ENCODE results near the gene RITA1.

RITA1 gene

GRCh38 chr12:113214895-113215400 lies 29.4 kb downstream of the RITA1 start:
- Histone ChIP-seq H3K9me3 (ENCODE audit: control insufficient read depth, low read length) (no peaks in the 10 kb centered on the region), H2AFZ (no peak overlapping the region), H3K27ac (no peak overlapping the region), H3K4me1 (peaks cover 8% of the 10 kb centered on the region), H3K36me3 (ENCODE audit: control insufficient read depth, insufficient read depth, low read length) (no peaks in the 10 kb centered on the region), H3K9ac (no peak overlapping the region), H3K27me3 (ENCODE audit: control insufficient read depth, insufficient read depth, low read length) (no peaks in the 10 kb centered on the region), H3K4me2 (ENCODE audit: low read length) (no peak overlapping the region), H3K4me3 (ENCODE audit: low read depth, low read length) (no peak overlapping the region), H3K79me2 (no peaks in the 10 kb centered on the region)
- no peak for TF ChIP-seq CTCF (IDR thresholded peaks at IDR 0.05)

GRCh38 chr12:113216027-113216426 lies 30.5 kb downstream of the RITA1 start:
- Histone ChIP-seq H3K4me1 (peaks cover 11% of the 10 kb centered on the region), H3K4me2 (ENCODE audit: low read length) (no peak overlapping the region), H3K27me3 (ENCODE audit: control insufficient read depth, insufficient read depth, low read length) (no peaks in the 10 kb centered on the region), H3K27ac (no peak overlapping the region), H3K79me2 (peaks cover 7% of the 10 kb centered on the region), H3K9me3 (ENCODE audit: control insufficient read depth, low read length) (no peaks in the 10 kb centered on the region), H3K9ac (no peak overlapping the region), H3K4me3 (ENCODE audit: low read depth, low read length) (no peak overlapping the region), H2AFZ (no peak overlapping the region), H3K36me3 (ENCODE audit: control insufficient read depth, insufficient read depth, low read length) (no peaks in the 10 kb centered on the region)
- TF ChIP-seq CTCF (IDR thresholded peaks at IDR 0.05): no peak

- Histone ChIP-seq H3K9ac (no peak overlapping the region), H3K36me3 (ENCODE audit: control insufficient read depth, insufficient read depth, low read length) (no peaks in the 10 kb centered on the region), H3K79me2 (peaks cover 7% of the 10 kb centered on the region), H3K4me1 (peaks cover 17% of the 10 kb centered on the region), H2AFZ (peak overlapping the region; percentile 96), H3K27ac (peak overlapping the region; percentile 66), H3K9me3 (ENCODE audit: control insufficient read depth, low read length) (no peaks in the 10 kb centered on the region), H3K27me3 (ENCODE audit: control insufficient read depth, insufficient read depth, low read length) (no peaks in the 10 kb centered on the region), H3K4me3 (ENCODE audit: low read depth, low read length) (peak overlapping the region; percentile 66), H3K4me2 (ENCODE audit: low read length) (peak overlapping the region; percentile 88)
- TF ChIP-seq CTCF (IDR thresholded peaks at IDR 0.05): no peak
Observed at GRCh38 chr12:113220593-113221180, 35.2 kb downstream of the RITA1 start.

- Histone ChIP-seq H3K27ac (peak within 1 kb of the TSS; percentile 92), H3K27me3 (ENCODE audit: control insufficient read depth, insufficient read depth, low read length) (no peaks in the 10 kb centered on the region), H3K4me1 (peaks cover 17% of the 10 kb centered on the region), H3K79me2 (peaks cover 7% of the 10 kb centered on the region), H3K9me3 (ENCODE audit: control insufficient read depth, low read length) (no peaks in the 10 kb centered on the region), H3K4me3 (ENCODE audit: low read depth, low read length) (peak within 1 kb of the TSS; percentile 75), H2AFZ (peak within 1 kb of the TSS; percentile 96), H3K36me3 (ENCODE audit: control insufficient read depth, insufficient read depth, low read length) (no peaks in the 10 kb centered on the region), H3K9ac (peak within 1 kb of the TSS; percentile 40), H3K4me2 (ENCODE audit: low read length) (peak within 1 kb of the TSS; percentile 92)
- TF ChIP-seq CTCF (IDR thresholded peaks at IDR 0.05): peak; percentile 16
Observed at GRCh38 chr12:113221181-113221996, 35.9 kb downstream of the RITA1 start, which contains the start of gene TPCN1. Gene TPCN1, plus strand, starts transcription at chr12:113221464. Its CDS starts 5,389 bp downstream, at chr12:113226853.
